Body of pancreas (tissue), 4 donors: ENCODE data around the gene CDH12.

ENCODE experiments used
- CTCF ChIP-seq, 7 experiments: fragments of 450-650 bp in 4 of 7; fragments of 200-600 bp in 3 of 7; sonication (generic) in 3 of 7; IDR thresholded peaks; one replicate each; pipeline ENCODE4 v1.5.1; 2016 to 2019; ENCODE audit warnings: antibody characterized with exemption in 7 of 7
- POLR2A ChIP-seq, 3 donors: fragments of 450-650 bp; IDR thresholded peaks; one replicate each; pipeline ENCODE4 v1.6.1; 2016; ENCODE audit warnings: antibody characterized with exemption in 3 of 3, mild to moderate bottlenecking in 2 of 3

GRCh38 chr5:22719842-22720241 lies 133.3 kb downstream of the CDH12 start:
- TF ChIP-seq POLR2A (IDR thresholded peaks at IDR 0.05): no peak
- TF ChIP-seq CTCF (IDR thresholded peaks at IDR 0.05): no peak
